GM18502 (cell line): ENCODE data around the gene MAP1LC3B2.

Experiments
- ATAC-seq: cut with Tn5 transposase; IDR thresholded peaks from one replicate; pipeline ENCODE4 v1.9.1; 2021; ENCODE audit warnings: mild to moderate bottlenecking; ENCODE audit not compliant: unreplicated experiment, poor library complexity

The MAP1LC3B2 gene

DNA sequence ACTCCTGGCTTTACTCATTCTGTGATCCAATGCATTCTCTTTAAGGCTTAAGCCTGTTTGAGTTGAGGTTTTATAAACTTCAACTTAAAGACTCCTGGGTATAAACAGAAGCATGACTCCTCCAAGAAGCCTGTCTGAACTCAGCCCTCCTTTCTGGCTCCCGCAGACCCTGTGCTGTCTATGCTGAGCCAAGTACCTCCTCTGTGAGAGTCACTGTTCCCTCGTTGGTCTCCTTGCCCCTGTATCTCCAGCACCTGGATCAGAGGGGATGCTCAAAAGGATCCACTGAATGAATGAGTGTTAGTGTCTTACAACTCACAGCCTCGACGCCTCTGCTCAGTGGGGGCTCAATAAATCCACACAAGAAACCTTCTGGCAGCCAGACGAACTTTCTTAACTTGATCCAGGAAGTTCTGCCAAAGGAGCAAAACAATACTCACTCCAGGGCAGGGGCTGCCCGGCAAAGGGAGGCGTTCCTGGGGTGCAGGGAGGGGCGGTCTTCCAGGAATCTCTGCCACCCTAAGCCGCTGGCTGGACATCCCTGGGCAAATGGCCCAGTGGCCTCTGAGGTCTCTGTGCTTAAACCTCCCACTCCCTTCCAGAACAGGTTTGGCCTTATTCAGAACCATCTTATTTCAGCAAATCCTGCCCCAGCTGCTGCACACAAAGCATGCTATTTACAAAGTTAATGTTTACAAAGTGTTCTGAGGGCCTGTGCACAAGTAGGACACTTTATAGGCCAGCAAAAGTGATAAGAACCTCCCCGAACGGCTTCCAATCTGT is 32.9 kb downstream of the MAP1LC3B2 start:
- no peak for ATAC-seq

DNA sequence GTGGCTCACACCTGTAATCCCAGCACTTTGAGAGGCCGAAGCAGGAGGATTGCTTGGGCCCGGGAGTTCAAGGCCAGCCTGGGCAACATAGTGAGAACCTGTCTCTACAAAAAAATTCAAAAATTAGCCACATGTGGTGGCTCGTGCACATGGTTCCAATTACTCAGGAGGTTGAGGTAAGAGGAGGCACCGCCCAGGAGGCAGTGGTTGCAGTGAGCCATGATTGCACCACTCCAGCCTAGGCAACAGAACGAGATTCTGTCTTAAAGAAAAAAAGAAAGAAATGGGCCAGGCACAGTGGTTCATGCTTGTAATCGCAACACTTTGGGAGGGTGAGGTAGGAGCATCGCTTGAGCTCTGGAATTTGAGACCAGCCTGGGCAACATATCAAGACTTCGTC is 33.5 kb downstream of the MAP1LC3B2 start:
- ATAC-seq = no peak

DNA sequence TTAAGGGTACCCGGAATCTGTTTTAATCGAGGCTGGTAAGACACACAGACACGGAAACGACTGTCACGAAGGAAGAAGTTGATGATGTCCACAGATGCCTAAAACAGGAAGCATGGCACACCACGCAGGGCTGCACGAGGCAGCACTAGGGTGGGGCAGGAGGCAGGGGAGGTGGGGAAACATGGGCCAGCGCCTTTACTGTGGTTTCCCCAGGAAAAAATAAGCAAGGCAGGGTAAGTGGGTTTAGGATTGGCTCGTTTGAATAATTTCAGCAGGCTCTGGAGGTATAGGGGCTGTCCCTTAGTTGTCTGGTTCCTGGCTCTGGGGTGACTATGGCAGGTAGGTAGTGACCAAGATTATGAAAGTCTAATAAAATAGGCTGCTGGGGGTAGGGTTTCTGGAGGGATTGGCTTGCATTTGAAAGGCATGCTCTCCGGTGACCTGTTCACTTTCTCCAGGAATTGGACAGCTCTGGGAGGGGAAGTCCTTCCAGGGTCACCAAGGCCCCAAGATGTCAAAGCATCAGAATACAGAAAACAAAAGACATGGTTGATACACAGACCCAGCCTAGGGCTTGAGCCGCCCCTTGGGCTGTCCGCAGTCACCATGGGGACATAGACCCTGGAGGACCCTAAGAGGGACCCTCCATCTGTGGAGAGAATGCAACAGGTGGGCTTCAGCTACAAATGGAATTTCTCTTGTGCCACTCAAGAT is 35.3 kb downstream of the MAP1LC3B2 start:
- ATAC-seq = no peak

DNA sequence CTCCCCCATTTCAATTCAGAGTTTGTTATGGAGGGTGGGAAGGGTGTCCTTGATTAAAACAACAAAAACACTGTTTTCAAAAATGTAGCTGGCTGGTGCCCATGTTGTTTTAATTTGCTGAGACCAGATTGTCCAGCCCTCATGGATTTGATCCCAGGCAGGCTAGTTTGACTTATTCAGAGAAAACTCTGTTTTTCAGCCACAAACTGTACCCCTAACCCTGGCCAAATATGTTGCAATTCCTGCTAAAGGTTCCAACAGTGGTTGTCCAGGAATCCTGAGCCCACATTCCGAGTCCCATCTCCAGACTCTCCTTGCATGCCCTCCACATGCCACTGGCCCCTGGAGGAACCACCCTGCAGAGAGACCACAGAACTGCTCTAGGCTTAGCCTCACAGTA is 36.0 kb downstream of the MAP1LC3B2 start:
- ATAC-seq = no peak

DNA sequence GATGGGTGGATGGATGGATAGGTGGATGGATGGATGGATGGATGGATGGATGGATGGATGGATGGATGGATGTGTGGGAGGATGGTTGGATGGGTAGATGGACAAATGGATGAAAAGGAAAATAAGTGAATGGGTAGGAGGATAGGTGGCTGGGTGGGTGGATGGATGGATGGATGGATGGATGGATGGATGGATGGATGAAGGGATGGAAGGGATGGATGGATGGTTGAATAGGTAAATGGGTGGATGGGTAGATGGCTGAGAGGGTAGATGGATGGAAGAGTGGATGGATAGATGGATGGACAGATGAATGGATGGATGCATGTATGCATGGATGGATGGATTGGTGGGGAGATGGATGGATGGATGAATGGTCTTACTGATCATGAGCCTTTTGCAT is 36.5 kb downstream of the MAP1LC3B2 start:
- ATAC-seq = no peak

DNA sequence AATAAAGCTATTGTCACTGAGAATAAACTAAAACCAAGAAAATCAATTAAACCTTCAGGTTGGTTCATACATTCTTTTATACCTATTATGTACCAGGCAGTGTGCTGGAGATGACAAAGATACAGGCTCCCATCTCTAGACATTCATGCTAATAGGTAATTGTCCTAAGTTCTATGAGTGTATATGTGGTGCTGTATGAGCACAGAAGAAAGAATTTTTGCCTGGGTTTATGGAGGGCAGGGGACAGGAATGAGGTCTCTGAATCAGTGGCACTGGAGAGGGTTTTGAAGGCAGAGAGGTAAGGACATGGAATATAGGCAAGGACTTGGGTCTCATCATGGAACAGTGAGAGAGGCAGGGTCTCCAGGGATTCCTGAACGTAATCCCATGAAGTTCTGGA is 38.7 kb downstream of the MAP1LC3B2 start:
- no peak for ATAC-seq

DNA sequence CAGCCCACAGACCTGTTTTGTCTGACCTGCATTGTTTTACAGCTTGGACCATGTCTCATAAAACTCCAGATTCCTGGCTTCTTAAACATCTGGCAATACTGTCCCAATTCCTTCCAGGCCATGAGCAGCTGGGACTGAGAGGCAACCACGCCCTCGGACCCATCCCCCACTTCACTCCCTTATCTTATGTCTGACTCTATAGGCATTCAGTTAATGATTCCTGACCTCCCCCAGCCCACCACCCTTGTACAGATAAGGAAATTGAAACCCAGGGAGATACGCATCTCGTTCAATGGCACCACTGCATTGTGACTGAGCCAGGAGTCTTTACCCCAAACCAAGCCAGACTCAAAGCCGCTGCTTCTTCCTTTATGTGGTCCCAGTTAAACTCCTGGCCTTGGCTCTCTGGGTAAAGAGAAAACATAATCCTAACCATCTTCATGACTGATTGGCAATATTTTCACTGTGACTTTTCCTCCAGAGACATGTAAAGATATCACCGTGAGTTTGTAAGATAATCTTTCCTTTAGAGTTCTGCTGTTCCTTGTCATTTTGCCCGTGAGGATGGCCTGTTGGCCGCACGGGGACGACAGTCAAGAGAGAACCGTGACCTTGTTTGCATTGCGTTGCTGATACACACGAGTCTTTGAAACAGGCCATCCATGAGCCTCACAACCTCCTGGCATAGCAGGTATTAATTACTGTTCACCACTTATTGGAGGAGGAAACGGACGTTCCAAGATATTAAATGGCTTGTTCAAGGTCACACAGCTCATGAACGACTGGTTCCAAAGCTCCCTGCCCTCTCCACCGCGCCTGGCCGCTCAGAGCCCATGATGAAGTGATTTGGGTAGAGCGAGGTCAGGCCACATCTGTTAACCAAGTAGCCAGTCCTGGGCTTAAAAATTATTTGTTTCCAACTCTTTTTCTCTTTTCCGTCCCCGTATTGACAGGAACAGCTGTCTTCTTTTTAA is 39.4 kb downstream of the MAP1LC3B2 start:
- ATAC-seq = no peak

DNA sequence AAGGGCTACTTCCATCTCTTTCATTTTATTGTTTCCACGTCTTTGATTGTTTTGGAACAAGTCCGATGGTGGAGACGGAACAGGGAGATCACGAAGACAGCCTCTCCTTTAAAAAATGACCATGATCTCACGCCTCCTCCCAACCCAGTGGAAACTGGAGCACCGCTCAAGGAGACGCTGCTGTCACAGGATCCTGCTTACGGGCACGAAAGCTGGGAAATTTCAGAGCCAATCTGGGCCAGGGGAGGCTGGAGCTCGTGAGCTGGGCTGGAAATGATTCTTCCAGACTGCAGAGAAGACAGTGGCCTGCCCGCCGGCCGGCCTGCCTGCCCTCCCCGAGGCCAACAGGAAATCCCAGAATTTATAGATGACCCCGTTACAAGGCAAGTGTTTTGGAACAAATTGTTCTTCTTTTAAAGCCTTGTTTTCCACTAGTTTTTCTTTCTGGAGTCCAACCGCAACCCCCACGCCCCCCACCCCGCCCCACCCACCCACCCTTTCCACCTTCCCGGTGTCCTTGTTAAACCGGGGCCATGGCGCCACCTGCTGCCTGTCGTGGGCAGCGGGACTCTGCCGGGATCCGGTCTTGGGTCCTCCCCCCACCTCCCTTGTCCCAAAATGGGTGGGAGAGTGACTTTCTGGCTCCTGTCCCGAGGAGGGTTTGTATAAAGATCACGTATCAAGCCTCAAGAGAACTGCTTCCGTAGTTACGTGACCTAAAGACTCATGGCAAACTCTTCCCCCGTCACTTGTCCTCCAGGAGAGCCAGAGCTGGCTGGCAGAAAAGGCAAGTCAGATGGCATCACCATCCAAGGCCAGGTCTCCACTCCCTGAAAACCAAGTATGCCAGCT is 40.3 kb downstream of the MAP1LC3B2 start:
- no peak for ATAC-seq

DNA sequence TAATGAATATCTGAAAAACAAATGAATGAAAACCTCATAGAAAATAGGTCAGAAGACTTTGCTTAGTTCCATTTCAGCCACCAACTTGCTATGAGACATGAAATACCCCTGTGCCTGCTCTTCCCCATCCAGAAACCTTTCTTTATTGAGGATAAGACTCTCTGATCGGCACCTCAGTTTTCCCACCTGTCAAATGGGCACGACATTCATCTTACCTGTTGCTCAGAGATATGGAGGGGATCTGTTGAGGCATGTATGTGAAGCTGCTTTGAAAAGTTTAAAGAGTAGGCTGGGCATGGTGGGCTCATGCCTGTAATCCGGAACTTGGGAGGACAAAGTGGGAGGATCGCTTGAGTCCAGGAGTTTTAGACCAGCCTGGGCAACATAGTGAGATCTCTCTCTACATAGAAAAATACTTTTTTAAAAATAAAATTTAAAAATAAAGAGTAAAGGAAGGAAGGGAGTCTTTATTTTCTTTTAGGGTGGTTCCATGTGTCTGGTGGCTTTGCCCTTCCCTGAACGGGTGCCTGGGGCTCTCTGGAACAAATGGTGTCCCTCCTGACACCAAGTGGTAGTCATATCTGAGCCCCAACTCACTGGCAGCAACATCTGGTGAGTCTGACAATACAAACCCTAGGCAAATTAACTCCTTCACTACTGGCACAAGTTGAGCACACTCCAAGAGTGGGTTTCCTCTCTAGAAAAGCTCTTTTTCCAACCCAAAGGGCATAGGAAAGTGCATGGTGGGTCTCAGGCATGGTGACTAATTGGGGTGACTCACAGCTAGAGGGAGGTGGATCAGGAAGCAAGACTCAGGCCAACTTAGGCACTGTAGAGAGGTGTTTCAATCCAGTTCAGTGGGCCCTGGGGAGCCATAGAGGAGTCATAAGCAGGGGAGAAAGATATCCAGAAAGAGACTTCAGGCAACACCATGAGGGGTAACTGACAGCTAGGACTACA is 42.1 kb downstream of the MAP1LC3B2 start:
- ATAC-seq = no peak

DNA sequence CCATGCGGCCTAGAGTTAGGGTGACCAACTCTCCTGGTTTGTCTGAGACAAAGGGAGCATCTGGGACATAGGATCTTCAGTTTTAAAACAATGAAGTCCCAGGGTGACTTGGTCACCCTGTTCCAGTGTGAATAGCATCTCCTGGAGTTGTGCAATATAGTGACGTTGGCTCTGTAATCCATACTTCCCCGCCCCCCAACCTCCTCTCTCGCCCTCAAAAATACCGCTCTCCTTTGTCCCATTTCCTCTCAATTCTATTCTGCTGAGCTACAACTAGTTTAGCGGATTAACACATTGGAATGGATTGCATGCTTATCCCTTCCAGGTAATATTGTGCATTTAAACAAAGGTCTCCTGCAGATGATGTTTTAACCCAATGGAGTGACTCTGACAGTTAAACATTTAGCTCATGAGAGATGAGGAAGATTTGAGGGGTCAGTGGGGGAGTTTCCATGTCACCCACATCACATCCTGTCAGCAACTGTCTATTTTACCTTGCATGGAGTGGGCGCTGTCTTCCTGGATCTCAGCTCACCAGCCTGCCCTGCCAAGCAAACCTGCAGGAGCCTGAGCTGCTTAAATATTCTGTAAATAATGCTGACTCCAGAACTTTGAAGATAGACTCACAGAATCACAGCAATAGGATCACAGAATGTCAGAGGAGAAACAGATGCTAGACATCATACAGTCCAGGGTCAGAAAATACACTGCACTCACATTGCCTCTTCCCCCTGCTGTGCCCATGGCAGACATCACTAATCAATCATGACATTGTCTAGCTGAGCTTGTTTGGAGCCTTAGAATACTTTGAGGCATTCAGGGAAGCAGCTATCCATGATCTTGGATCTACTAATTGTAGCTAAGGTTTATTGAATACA is 43.0 kb downstream of the MAP1LC3B2 start:
- ATAC-seq = no peak

DNA sequence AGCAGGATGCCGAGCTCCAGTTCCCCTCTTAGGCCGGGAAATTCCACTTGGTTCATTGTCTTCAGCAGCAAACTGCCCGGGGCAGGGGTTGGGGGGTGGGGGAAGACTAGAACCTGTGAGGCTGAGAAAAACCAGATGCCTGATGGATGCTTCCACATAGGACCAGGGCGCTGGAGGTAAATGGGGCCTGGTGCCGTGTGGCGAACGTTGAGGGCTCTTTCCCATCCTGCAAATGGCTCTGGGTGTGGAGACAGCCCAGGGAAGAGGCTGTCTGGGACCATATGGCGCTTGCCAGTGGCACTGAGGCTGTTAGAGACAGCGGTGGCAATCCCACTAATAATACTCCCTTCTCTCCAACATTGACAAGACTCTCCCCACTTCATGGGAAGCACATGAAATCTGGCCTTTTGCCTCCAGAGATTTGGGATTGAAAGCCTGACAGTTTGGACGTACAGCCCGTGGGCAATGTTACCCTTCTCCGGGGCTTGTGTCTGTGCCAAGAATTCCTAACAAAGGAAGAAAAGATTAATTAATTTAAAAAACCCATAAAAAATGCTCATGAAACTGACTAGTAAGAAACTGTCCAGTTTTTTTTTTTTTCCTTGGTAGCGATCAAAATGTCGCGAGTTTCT is 44.5 kb downstream of the MAP1LC3B2 start:
- ATAC-seq = no peak

DNA sequence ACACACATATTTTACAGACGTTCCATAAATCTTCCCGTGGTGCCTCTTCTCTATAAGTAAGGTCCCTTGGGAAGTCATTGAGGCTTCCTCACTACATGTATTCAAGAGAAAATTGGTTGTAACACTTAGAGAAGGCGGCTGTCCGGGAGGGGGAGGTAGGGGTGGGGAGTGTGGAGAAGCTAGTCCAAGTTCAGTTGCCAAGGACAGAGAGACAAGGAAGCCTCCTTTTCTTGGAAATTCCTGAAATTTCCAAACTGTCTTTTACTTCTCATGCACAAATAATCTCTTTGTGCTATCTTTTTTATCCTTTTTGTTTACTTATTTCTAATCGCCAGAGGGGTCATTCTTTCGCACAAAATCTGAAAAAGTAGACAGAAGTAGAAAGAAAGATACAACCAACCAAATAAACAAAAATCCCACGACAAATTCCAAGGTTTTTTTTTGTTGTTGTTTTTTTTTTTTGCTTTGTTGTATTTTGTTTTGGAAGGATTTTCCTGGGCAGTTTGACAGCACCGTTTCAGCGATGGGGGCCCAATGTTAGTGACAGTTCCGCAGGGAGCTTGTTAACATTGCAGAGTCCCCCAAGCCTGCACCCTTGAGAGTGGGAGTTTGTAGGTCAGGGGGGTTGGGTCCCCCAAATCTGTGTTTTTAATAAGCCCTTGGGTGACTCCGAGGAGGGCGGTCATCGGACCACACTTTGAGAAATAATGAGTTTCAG is 45.2 kb downstream of the MAP1LC3B2 start:
- no peak for ATAC-seq

DNA sequence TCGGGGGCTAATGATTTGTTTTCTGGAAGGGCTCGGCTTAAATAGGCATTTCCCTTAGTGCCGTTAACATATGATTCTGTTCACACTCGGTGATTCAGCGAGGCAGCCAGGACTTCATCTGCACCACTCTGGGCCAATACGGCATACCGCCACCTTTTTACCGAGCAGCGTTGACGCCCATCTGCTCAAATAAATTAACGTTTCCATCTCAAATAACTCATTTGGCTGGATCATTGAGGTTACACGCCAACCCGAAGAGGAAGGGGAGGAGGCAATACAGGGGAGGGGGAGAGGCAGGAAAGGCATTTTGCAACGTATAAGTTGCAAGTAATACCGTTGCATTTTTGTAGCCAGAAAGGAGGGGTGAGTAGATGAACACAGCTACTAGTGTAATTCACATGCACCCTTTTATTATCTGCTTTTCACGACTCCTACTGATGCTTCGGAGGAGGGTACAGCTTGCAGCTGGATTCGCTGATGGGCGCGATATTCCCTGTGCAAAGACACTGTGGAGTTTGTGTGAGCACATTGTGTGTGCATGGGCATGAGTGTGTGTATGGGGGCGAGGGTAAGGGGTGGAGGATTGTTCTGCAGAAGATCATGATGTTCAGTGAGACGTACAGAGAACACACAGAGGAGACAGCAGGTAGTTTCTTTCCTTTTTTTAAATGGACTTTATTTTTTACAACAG is 45.9 kb downstream of the MAP1LC3B2 start:
- no peak for ATAC-seq

DNA sequence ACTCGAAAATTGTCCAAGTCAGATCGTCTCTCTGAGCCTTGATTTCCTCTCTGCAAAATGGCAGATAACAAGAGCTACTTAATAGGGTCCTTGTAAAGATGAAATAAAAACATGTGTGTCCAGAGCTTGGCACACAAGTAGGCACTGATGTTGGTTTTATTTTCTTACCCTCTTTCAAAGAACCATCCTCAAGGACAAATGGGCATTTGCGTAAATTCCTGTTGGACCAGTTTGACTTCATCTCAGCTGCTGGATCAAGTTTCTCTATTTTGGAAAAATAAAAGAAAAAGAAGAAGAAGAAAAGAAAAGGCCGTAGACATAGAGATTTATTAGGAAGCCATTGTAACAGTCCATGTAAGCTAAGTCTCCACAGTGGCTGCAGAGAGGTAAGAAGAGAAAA is 47.2 kb downstream of the MAP1LC3B2 start:
- no peak for ATAC-seq

DNA sequence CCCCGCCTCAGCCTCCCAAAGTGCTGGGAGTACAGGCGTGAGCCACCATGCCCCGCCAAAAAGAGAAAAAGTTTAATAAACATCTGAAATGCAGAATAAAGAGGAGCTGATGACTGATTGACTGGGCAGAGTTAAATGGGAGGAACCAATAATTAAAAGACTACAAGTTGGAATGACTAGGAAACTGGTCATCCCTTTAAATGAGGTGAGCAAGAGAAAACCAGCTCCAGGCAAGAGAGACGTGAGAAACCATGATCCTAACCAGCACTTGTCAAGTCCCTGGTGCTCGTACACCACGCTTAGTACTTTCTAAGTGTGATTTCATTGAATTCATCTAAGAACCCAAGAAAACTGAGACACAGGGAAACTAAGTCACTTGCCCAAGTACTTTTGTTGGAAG is 47.9 kb downstream of the MAP1LC3B2 start:
- no peak for ATAC-seq
